ENCODE data around the gene RAB33A.

GRCh38 chrX:130163398-130163797 is 8.4 kb upstream of the RAB33A start:
- TF ChIP-seq CTCF (IDR thresholded peaks at IDR 0.05) = no peak
- no peak for TF ChIP-seq POLR2A (IDR thresholded peaks at IDR 0.05)

Data from thyroid gland (tissue), 4 donors.